Measurements from ENCODE around the gene LARGE2.

GRCh38 chr11:45885921-45886721 is 36.3 kb upstream of the LARGE2 start:
- TF ChIP-seq CTCF (IDR thresholded peaks at IDR 0.05 in 2 of 3, conservative IDR thresholded peaks at IDR 0.05 in 1 of 3; ENCODE audit: borderline replicate concordance in 1 of 3, insufficient read depth in 1 of 3, low read depth in 2 of 3, low read length in 2 of 3) (no peak), POLR2A (IDR thresholded peaks at IDR 0.05; ENCODE audit: borderline replicate concordance, extremely low read depth, insufficient read depth, insufficient read length) (no peak), ZNF274 (IDR thresholded peaks at IDR 0.05; ENCODE audit: low read depth, low read length) (no peak), EZH2 (IDR thresholded peaks at IDR 0.05) (no peak), POLR2AphosphoS5 (IDR thresholded peaks at IDR 0.05; ENCODE audit: low read depth, low read length) (no peak), YY1 (IDR thresholded peaks at IDR 0.05; ENCODE audit: extremely low read depth, insufficient replicate concordance, low read depth, low read length) (no peak), TCF7L2 (IDR thresholded peaks at IDR 0.05; ENCODE audit: borderline replicate concordance, extremely low read depth, insufficient read depth, insufficient read length) (no peak), RAD21 (IDR thresholded peaks at IDR 0.05; ENCODE audit: low read depth) (no peak), SRF (IDR thresholded peaks at IDR 0.05; ENCODE audit: low read depth) (no peak)

All from HCT116 (cell line).